Fibroblast of the aortic adventitia (primary cell): ENCODE measurements around the gene SPI1. TPM values are rescaled to one million over a fixed set of nuclear protein-coding genes. Genes with fewer than 3 reads are reported as not detected.

ENCODE experiments used
- DNase-seq: peaks from one replicate; pipeline ENCODE4 v3.0.0-alpha.2; 2010; ENCODE audit warnings: low read depth
- H3K4me3 ChIP-seq: 2 replicates; pipeline ENCODE4 v1.5.1; 2011; ENCODE audit warnings: low read depth, mild to moderate bottlenecking, control low read depth, low read length, moderate library complexity
- CTCF ChIP-seq: IDR thresholded peaks from 2 replicates; pipeline ENCODE4 v1.5.1; 2011; ENCODE audit warnings: mild to moderate bottlenecking, low read length, control low read depth, inconsistent platforms; ENCODE audit not compliant: insufficient read depth
- total RNA-seq: library from RNA; depleted of rRNA; stranded (reverse); fragments of >200 nt; gene quantifications from 2 replicates; pipeline ENCODE4 v1.2.3, GENCODE V29; 2012; ENCODE audit warnings: low replicate concordance

SPI1 gene
- total RNA-seq, 1 donor: not detected

GRCh38 chr11:47353978-47354774, 24.2 kb downstream of the SPI1 start:
- no peak overlapping the region for H3K4me3 ChIP-seq
- DNase-seq: no peak
- TF ChIP-seq CTCF: no peak

GRCh38 chr11:47352556-47352955, 25.8 kb downstream of the SPI1 start, which contains the start of gene MYBPC3:
Gene MYBPC3, minus strand, starts transcription at chr11:47352702. Its CDS starts 55 bp downstream, at chr11:47352647.
- TF ChIP-seq CTCF: no peak
- no peak for DNase-seq
- H3K4me3 ChIP-seq: no peak within 1 kb of the TSS

- no peak for TF ChIP-seq CTCF
- no peak for DNase-seq
- no peak overlapping the region for H3K4me3 ChIP-seq
Observed at GRCh38 chr11:47351156-47352126, 26.9 kb downstream of the SPI1 start.

GRCh38 chr11:47350315-47350714, 28.0 kb downstream of the SPI1 start:
- DNase-seq: no peak
- TF ChIP-seq CTCF: no peak
- no peak overlapping the region for H3K4me3 ChIP-seq

GRCh38 chr11:47349521-47350095, 28.7 kb downstream of the SPI1 start:
- no peak for DNase-seq
- no peak overlapping the region for H3K4me3 ChIP-seq
- no peak for TF ChIP-seq CTCF

- DNase-seq: peak; percentile 18
- TF ChIP-seq CTCF: peak; percentile 6
- H3K4me3 ChIP-seq: no peak overlapping the region
Observed at GRCh38 chr11:47348859-47349258, 29.5 kb downstream of the SPI1 start.
